ENCODE measurements around the gene RTL3.
"Not testable (repeated sequence)": the region's sequence is repeated elsewhere in the genome, so short reads cannot be mapped to it uniquely, and the experiment has no call there.

- TF ChIP-seq CTCF, POLR2A (IDR thresholded peaks at IDR 0.05): not testable (repeated sequence)
These were observed 23.0 kb downstream of the RTL3 start for GRCh38 chrX:78636096-78636495.

Measured in esophagus squamous epithelium (tissue), 4 donors.